ENCODE data around the gene SELENOW. TPM values are rescaled to one million over a fixed set of nuclear protein-coding genes. Genes with fewer than 3 reads are reported as not detected.
"Not testable (repeated sequence)": the region's sequence is repeated elsewhere in the genome, so short reads cannot be mapped to it uniquely, and the experiment has no call there.

The SELENOW gene
- total RNA-seq, 1 donor, result 154 TPM

GRCh38 chr19:47740866-47741519 is 37.5 kb upstream of the SELENOW start:
- no peak overlapping the region for H3K4me3 ChIP-seq (ENCODE audit: low read depth, low read length)
- TF ChIP-seq, protein P1, sequence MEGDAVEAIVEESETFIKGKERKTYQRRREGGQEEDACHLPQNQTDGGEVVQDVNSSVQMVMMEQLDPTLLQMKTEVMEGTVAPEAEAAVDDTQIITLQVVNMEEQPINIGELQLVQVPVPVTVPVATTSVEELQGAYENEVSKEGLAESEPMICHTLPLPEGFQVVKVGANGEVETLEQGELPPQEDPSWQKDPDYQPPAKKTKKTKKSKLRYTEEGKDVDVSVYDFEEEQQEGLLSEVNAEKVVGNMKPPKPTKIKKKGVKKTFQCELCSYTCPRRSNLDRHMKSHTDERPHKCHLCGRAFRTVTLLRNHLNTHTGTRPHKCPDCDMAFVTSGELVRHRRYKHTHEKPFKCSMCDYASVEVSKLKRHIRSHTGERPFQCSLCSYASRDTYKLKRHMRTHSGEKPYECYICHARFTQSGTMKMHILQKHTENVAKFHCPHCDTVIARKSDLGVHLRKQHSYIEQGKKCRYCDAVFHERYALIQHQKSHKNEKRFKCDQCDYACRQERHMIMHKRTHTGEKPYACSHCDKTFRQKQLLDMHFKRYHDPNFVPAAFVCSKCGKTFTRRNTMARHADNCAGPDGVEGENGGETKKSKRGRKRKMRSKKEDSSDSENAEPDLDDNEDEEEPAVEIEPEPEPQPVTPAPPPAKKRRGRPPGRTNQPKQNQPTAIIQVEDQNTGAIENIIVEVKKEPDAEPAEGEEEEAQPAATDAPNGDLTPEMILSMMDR (IDR thresholded peaks at IDR 0.05; ENCODE audit: insufficient read depth, low read length), result no peak
- DNase-seq (ENCODE audit: low read depth), result no peak

GRCh38 chr19:47741544-47742140 is 36.9 kb upstream of the SELENOW start:
- H3K4me3 ChIP-seq (ENCODE audit: low read depth, low read length), result no peak overlapping the region
- DNase-seq (ENCODE audit: low read depth), result no peak

DNA sequence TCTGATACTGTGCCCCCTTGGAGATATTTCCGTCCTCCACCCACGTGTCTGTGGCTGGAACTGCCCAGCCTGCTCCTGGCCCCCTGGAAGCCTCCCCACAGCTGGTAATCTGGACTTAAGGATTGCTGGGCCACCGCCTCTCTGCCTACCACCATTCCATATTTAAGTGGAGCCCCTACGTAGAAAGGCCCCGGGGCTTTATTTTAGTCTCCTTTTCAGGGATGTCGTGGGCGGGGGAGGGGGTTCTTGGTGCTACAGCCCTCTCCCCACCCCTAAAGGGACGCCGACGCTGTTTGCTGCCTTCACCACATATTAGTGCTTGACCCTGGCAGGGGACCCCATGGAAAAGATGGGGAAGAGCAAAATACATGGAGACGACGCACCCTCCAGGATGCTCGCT is 35.9 kb upstream of the SELENOW start:
- TF ChIP-seq, protein P1 (IDR thresholded peaks at IDR 0.05; ENCODE audit: insufficient read depth, low read length), result no peak
- H3K4me3 ChIP-seq (ENCODE audit: low read depth, low read length), result peak overlapping the region; percentile 28
- DNase-seq (ENCODE audit: low read depth), result no peak

More at GRCh38 chr19:47741544-47742140, 36.9 kb upstream of the SELENOW start:
- TF ChIP-seq, protein P1 (IDR thresholded peaks at IDR 0.05; ENCODE audit: insufficient read depth, low read length), result no peak

GRCh38 chr19:47745010-47745901 is 33.2 kb upstream of the SELENOW start, which contains the start of gene NOP53:
TSS of gene NOP53 (plus strand) at chr19:47745546. CDS start at chr19:47745560, 14 bp downstream.
- TF ChIP-seq, protein P1 (IDR thresholded peaks at IDR 0.05; ENCODE audit: insufficient read depth, low read length), result no peak
- peak within 1 kb of the TSS; percentile 78 for H3K4me3 ChIP-seq (ENCODE audit: low read depth, low read length)
- peak; percentile 98 for DNase-seq (ENCODE audit: low read depth)

- H3K4me3 ChIP-seq (ENCODE audit: low read depth, low read length), result peak overlapping the region; percentile 78
- not testable (repeated sequence) for DNase-seq (ENCODE audit: low read depth)
Observed at GRCh38 chr19:47746129-47746528, 32.4 kb upstream of the SELENOW start.

DNA sequence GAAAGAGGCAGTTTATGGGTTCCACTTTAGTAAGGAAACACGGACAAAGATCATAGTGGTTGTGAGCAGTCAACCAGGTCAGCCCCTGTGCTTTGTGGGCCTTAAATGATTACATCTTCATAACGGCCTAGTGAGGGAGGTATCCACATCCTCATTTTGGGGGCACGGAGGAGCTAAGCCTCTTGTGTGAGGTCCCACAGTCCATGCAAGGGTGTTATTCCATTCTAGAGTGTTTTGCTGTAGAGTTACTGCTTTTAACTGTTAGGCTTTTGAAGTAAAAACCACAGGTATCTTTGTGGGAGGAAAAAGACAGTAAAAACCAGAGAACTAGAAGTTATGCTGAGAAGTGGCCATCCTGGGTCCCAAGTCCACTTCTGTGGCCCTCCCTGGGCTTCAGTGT is 29.2 kb upstream of the SELENOW start:
- no peak for DNase-seq (ENCODE audit: low read depth)
- TF ChIP-seq, protein P1 (IDR thresholded peaks at IDR 0.05; ENCODE audit: insufficient read depth, low read length), result no peak

GRCh38 chr19:47750752-47751151 is 27.8 kb upstream of the SELENOW start:
- TF ChIP-seq, protein P1 (IDR thresholded peaks at IDR 0.05; ENCODE audit: insufficient read depth, low read length), result no peak
- DNase-seq (ENCODE audit: low read depth), result no peak

More for the DNA sequence above, 29.2 kb upstream of the SELENOW start:
- no peak overlapping the region for H3K4me3 ChIP-seq (ENCODE audit: low read depth, low read length)

More at GRCh38 chr19:47750752-47751151, 27.8 kb upstream of the SELENOW start:
- H3K4me3 ChIP-seq (ENCODE audit: low read depth, low read length), result no peak overlapping the region

Measured in fibroblast of the aortic adventitia (primary cell).